ENCODE measurements around the gene NRG2.

DNA sequence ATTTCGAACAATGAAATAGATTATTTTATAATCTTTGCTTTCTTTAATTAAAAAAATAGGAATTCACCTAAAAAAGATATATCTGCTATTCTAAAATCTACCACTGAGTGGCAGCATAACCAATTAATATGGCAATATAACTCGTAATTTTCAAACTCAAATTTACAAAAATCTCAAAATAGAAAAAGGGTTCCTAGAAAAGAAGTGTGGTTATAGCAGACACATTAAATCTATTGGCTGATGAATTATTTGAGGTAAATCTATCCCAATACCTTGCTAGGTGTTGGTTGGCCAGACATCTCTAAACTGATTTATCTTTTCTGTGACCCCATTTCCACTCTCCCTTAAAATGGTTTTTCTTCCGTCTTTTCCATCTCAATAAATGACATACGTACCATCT, 30.2 kb upstream of the NRG2 start:
- TF ChIP-seq, protein P1, sequence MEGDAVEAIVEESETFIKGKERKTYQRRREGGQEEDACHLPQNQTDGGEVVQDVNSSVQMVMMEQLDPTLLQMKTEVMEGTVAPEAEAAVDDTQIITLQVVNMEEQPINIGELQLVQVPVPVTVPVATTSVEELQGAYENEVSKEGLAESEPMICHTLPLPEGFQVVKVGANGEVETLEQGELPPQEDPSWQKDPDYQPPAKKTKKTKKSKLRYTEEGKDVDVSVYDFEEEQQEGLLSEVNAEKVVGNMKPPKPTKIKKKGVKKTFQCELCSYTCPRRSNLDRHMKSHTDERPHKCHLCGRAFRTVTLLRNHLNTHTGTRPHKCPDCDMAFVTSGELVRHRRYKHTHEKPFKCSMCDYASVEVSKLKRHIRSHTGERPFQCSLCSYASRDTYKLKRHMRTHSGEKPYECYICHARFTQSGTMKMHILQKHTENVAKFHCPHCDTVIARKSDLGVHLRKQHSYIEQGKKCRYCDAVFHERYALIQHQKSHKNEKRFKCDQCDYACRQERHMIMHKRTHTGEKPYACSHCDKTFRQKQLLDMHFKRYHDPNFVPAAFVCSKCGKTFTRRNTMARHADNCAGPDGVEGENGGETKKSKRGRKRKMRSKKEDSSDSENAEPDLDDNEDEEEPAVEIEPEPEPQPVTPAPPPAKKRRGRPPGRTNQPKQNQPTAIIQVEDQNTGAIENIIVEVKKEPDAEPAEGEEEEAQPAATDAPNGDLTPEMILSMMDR (IDR thresholded peaks at IDR 0.05): peak in 5 of 6 experiments; percentile 34 to 76 (median 71)
- TF ChIP-seq POLR2A (IDR thresholded peaks at IDR 0.05): no peak

All from esophagus squamous epithelium (tissue), 4 donors.